GM19372 (cell line): ENCODE measurements around the gene CDH4.

ENCODE experiments used
- ATAC-seq: cut with Tn5 transposase; IDR thresholded peaks from one replicate; pipeline ENCODE4 v1.9.1; 2021; ENCODE audit warnings: mild to moderate bottlenecking, low read depth, moderate library complexity; ENCODE audit not compliant: unreplicated experiment

Gene CDH4

GRCh38 chr20:61835791-61836350 lies 583.8 kb downstream of the CDH4 start:
- no peak for ATAC-seq

GRCh38 chr20:61837200-61837599 lies 585.1 kb downstream of the CDH4 start:
- no peak for ATAC-seq

DNA sequence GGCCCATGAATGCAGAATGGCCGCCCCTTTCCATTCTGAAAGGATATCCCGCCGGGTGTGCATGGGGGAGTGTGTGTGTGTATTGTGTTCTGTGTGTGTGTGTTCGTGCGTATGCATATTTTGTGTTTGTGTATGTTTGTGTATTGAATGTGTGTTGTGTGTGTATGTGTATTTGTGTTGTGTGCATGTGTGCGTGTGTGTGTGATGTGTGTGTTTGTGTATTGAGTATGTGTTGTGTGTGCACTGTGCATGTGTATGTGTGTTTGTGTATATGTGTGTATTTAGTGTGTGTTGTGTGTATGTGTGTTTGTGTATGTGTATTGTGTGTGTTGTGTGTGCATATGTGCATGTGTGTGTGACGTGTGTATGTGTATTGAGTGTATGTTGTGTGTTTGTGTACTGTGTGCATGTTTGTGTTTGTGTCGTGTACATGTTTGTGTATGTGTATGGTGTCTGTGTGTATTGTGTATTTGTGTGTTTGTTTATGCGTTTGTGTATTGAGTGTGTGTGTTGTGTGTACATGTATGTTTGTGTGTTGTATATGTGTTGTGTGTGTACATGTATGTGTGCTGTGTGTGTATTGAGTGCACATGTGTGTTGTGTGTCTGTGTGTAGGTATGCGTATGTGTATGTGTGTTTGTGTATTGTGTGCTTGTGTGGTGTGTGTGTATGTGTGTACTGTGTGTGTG lies 587.3 kb downstream of the CDH4 start:
- ATAC-seq, result no peak

DNA sequence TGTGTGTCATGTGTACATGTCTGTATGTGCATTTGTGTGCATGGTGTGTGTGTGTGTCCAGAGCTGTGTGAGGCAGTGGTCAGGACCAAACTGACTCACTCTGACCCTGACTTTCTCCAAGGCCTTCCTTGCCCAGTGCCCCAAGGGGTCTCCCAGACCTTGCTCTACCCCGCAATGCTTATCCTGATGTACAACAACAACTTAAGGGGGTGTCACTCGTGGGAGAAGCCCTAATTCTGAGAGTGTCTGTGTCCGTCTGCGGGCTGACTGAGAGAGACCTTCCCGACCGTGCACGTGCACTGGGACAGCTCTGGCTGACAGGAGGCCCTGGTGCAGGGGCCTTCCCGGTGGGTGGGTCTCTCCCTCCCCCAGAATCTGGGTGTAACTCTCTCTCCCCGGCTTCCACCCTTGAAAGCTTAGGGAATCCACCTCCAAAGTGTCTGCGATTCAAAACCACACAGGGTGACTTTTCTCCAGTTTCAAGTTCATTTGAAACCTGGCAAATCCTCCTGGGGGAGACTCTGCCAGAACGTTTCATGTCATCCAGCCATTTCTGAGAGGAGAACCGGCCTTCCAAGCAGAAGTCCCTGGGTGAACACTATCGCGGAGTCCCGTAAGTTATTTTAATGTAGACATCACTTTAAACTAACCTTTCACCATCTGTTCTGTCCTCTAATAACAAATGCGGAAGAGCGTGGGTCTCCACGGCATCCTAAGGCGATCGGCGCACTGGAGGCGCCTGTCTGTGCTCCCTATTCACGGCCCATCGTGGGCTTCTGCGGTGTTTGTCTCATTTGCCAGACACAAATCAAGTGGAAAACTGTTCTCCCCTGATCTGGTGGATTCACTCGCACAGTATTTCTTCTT lies 588.1 kb downstream of the CDH4 start:
- ATAC-seq, result no peak

- ATAC-seq, result no peak
These were observed 588.9 kb downstream of the CDH4 start for GRCh38 chr20:61840779-61841455.

DNA sequence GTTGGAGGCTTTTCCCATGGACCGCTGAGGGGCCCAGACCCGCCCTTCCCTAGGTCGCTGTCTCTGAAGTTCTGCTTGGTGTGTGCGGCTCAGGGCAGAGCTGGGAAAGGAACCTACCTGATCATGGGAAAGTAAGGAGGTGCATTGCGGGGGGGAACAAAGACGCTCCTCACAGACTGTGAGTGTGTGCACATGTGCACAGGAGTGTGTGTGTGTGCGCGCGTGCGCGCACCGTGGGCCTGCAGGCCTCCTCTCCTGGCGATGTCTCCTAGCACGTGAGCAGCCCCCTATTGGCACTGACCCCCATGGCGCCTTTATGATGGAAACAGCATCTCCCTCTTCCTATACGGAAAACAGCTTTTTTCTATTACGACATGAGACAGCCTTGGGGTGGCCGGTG lies 589.5 kb downstream of the CDH4 start:
- no peak for ATAC-seq

- no peak for ATAC-seq
These were observed 589.9 kb downstream of the CDH4 start for GRCh38 chr20:61841966-61842365.

GRCh38 chr20:61844621-61845020 lies 592.6 kb downstream of the CDH4 start:
- no peak for ATAC-seq

- no peak for ATAC-seq
These were observed 593.2 kb downstream of the CDH4 start for GRCh38 chr20:61845233-61845671.

DNA sequence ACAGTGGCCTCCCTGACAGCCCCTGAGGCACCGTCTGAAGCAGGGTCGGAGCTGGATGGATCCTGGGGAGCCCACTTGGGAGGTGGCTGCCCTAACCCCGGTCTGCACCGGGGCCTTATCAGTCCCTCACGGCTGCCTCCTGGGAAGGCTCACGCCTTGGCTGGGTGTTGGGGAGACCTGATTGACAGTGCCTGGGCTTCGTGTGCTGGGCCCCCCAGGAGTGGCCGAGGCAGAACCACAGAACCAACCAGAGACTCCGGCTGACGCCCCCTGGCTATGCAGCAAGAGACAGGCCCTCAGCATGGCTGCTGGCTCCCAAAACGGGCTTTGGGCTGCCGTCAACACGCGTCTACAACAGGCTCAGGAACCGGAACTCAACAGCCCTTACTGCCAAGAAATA lies 594.0 kb downstream of the CDH4 start:
- no peak for ATAC-seq

- ATAC-seq, result no peak
These were observed 594.8 kb downstream of the CDH4 start for GRCh38 chr20:61846741-61847419.

DNA sequence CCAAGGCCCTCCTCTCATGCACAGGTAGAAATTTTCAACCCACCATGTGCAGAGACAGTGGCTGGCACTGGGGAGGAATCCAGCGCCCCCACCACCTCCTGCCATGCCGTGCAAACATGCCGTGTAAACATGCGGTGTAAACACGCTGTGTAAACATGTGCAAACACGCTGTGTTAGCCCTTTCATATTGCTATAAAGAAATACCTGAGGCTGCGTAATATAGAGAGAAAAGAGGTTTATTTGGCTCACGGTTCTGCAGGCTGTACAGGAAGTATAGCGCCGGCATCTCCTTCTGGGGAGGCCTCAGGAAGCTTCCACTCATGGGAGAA lies 595.3 kb downstream of the CDH4 start:
- ATAC-seq, result no peak

DNA sequence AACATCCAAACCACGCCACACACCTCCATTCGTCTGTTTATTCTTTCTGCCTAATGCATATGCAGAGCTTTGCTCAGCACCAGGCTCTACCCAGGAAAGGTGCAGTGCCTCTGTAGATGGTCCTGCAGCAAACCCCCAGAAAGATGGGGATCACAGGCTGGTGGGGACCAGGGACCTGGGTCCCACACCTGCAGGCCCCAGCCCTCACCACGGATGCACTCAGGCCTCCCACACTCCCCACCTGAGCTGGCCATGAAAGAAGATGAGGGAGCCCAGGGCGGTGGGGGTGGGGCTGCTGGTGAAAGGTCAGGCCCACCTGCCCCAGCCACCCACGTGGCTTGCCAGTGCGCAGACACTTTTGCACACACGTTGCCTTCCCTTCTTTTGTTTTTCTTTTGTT lies 595.9 kb downstream of the CDH4 start:
- ATAC-seq, result no peak

GRCh38 chr20:61848851-61849250 lies 596.8 kb downstream of the CDH4 start:
- ATAC-seq, result no peak

- no peak for ATAC-seq
These were observed 597.3 kb downstream of the CDH4 start for GRCh38 chr20:61849376-61849775.

GRCh38 chr20:61849822-61850221 lies 597.8 kb downstream of the CDH4 start:
- no peak for ATAC-seq

DNA sequence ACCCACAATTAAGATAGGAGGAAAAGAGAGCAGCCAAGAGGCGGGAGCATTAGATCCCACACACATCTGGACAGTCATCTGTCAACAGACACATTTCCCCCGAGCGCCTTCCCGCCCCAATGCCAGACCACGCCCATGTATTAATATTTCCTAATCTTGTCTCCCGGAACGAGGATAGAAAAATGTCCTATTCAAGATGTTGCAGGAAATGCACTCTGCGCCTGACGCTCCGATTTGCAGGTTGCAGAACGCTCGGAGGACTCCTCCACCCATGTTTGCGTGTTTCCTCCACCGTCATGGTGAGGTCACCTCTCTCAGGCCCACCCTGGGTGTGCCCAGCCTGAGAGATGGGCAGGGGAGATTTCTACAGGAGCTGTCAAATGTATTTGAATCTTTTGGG lies 598.4 kb downstream of the CDH4 start:
- ATAC-seq, result no peak

- no peak for ATAC-seq
These were observed 599.2 kb downstream of the CDH4 start for GRCh38 chr20:61850926-61851900.

DNA sequence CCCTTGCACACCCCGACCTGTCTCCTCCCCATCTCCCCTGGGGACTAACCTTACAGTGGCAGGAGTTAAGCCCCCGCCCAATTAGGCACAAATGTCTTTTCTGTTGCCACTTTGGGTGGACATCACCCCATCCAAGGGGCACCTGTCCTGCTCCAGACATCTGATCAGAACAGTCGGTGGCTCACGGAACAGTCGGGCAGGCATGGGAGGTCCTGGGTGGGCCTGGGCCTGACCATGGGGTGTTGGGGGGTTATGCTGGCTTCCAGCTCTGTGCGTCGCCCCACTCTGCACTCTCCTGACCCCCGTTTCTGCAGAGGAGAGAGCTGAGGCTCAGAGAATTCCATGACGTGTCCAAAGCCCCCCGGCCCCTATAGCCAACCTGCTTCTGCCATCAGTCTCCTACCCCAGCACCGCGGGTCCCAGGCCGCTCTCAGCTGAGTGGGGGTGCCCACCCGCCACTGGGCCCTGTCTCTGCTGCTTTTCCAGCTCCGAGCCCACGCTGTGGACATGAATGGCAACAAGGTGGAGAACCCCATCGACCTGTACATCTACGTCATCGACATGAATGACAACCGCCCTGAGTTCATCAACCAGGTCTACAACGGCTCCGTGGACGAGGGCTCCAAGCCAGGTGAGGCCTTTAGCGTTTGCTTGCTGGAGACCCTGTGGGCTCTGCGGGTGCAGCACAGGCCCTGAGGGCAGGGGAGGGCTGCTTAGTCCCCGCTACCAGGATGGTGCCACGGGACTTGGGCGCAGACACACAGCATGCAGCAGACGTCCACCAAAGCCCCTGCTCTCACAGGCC lies 600.4 kb downstream of the CDH4 start:
- no peak for ATAC-seq
